T47D (cell line): ENCODE measurements around the gene SPI1.

Source experiments
- DNase-seq, 2 experiments: peaks; one replicate each; pipeline versions ENCODE4 v3.0.0 to v3.0.0-alpha.2; 2011 to 2012; ENCODE audit warnings: low read depth in 1 of 2, low spot score in 1 of 2
- JUND ChIP-seq: IDR thresholded peaks from 2 replicates; pipeline ENCODE4 v1.6.1; 2012; ENCODE audit warnings: low read depth
- in situ Hi-C: cut with HindIII; loops from 2 replicates; pipeline ENCODE4 v1.10.0; 2016; ENCODE audit warnings: low sequenced_read_pairs, low pct_unique_long_range_greater_than_20kb

The SPI1 gene

DNA sequence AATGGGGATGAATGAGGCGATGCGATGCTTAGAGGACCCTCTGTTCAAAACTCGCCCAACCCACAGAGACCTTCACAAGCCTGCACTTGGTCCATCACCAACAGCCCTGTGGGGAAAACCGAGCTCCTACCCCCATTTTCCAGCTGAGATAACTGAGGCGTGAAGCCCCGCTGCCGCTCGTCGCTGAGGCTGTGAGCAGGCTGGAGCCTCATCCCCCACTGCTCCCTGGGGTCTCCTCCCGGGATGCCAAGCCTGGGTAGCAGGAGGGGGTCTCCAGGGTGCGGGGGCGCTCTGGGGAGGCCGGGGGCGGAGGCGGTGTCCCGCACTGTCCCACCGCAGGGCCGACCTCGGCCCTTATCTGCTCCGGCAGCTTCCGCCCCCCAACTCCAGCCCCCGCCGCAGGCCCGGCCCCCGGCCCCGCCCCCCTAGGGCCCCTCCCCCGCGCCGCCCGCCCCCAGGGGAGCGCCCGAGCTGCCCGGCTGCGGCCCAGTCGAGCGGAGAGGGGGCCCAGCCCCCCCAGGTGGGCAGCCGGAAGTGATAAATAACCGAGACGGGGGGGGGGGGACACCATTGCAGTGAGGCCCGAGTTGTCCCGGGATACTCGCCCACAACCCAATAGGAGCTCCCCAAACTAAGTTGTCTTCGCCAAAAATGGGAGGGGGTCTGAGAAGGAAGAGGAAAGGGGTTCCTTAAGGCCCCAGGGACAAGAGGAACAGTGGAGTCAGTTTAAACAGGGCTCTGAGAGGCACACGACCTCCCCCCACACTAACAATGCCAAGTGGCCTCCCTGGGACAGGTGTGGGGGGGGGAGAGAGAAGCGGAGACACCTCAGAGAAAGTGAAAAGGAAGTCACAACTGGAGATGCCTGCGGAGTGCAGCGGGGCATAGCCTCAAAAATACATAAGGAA lies 21.8 kb upstream of the SPI1 start:
- in situ Hi-C loops = no loop called here
- TF ChIP-seq JUND = no peak
- no peak for DNase-seq

GRCh38 chr11:47398551-47398950 lies 20.2 kb upstream of the SPI1 start:
- DNase-seq = no peak
- in situ Hi-C loops = no loop called here
- TF ChIP-seq JUND = no peak

- in situ Hi-C loops = no loop called here
- TF ChIP-seq JUND = no peak
- no peak for DNase-seq
Measured at GRCh38 chr11:47398011-47398410, 19.7 kb upstream of the SPI1 start.

DNA sequence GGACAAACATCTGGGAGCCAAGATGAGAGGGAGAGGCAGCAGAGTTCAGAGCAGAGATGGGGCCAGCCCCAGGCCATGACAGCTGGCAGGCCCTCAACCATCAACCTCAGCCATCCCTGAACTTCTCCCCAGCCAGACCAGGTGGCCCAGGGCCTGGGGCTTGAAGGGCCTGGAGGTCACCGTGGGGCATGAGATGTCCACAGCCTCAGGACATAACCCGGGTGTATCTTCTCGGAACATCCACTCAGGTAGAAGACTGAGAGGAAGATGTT lies 17.6 kb upstream of the SPI1 start:
- DNase-seq = no peak
- in situ Hi-C loops = no loop called here
- TF ChIP-seq JUND = no peak

DNA sequence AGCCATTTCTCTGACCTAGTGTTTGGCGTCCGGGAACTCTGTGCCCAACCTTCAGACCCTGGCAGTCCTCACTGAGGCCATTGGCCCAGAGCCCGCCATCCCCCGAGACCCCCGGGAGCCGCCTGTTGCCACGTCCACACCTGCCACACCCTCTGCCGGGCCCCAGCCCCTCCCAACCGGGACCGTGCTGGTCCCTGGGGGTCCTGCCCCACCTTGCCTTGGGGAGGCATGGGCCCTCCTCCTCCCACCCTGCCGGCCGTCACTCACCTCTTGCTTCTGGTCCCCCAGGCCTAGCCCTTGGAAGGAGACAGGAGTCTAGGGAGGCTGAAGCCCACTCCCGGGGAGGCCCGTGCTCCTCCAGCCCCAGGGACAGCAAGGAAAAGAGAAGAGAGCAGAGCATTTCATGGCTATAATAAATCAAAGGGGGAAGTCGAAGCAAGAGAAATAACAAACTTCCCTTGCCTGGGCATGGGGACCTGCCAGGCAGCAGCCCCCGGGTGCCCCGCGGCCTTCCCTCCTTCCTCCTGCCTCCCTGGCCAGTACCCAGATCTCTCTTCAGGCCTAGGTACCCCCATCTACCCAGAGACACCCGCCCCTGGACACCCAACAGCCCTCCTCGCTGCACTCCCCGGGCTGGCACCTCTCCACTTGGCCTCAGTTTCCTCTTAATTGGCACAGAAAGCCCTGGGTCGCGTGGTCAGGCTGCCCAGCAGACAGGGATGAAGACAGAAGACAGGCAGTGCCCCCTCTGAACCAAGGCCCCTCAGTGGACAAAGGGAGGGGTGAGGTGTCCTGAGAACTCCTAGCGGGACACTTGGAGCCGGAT lies 17.1 kb upstream of the SPI1 start:
- DNase-seq = no peak
- in situ Hi-C loops = no loop called here
- TF ChIP-seq JUND = no peak

GRCh38 chr11:47394322-47395222 lies 16.2 kb upstream of the SPI1 start:
- no peak for DNase-seq
- in situ Hi-C loops = no loop called here
- no peak for TF ChIP-seq JUND

DNA sequence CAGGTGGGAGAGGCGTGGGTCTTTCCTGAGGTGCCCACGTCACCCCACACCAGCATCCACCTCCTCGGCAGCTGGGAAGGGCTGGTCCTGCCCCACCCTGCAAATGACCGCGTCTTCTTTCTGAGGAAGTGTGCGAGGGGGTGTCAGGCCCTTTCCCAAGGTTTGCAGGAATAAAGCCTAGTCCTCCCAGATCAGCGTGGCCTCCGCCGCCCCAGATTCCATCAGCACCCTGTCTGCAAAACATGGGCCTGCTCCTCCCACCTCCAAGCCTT lies 15.6 kb upstream of the SPI1 start:
- in situ Hi-C loops = no loop called here

DNA sequence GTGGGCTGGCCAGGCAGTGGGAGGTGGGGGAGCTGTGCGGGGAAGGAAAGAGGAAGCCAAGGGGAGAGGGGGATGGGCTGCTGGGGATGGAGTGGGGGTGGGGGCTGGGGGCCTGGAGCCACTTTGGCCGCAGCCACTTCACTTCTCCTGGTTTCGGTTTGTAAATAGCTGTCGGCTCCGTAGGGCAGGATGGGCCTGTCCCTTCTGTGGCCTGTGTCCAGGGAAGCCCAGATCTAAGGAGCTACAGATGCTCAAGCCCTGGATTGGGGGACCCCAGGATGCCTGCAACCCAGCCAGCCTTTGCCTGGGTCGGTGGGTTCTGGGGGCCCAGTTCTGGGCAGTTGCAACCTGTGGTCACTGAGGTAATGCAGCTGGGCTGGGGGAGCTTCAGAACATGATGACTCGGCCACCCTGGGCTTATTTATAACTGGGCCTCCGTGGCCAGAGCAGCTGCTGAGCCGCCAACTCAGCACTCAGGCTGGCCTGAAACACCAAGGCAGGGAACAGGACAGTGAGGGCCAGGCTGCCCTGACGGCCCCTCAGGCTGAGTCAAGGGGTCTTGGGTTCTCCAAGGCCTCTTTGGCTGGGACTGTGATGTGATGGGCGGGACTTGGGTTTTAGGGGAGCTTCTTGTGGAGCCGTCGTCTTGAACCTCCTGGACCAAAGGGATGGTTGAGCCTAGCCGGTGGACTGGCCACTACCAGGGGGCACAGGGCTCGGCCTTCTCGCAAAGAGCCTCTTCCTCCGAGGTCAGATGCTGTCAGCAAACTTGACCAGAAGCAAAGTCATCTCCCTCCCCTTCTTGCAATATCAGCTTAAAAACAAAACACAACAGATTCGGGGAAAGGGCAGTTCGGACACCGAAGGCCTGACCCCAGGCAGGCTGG lies 15.1 kb upstream of the SPI1 start:
- no peak for TF ChIP-seq JUND
- no peak for DNase-seq
- in situ Hi-C loops = no loop called here

More for the DNA sequence above, 15.6 kb upstream of the SPI1 start:
- TF ChIP-seq JUND = no peak
- DNase-seq = no peak

DNA sequence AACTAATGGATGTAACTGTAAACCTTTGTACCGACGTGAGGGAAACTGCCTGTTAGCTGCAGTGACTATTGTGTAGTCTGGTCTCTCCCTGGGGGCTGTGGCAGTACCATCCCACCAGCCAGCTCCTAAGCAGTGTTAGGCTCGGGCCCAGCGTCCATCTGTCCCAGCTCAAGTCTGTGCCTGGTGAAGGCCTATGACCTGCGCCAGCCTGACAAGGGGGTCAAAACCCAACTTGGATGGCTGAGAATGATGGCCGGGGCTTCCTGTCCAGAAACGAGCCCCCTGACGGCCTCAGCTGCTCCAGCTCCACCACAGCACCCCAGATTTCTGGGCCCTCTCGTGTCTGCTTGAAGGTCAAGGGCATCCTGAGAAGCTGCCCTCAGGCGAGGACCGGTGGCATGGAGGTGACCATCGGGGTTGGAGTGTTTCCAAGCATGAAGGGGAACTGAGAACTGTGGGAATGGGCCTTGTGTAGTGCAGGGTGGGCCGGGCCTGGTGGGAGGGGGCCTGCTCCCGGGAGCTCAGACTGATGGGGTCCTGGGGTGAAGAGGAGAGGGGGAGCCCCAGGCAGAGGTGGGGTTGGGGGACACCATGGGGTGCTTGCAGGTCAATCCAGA lies 14.3 kb upstream of the SPI1 start:
- in situ Hi-C loops = no loop called here
- no peak for TF ChIP-seq JUND
- no peak for DNase-seq

- DNase-seq = no peak
- no peak for TF ChIP-seq JUND
- in situ Hi-C loops = no loop called here
Measured at GRCh38 chr11:47391711-47392432, 13.5 kb upstream of the SPI1 start.

DNA sequence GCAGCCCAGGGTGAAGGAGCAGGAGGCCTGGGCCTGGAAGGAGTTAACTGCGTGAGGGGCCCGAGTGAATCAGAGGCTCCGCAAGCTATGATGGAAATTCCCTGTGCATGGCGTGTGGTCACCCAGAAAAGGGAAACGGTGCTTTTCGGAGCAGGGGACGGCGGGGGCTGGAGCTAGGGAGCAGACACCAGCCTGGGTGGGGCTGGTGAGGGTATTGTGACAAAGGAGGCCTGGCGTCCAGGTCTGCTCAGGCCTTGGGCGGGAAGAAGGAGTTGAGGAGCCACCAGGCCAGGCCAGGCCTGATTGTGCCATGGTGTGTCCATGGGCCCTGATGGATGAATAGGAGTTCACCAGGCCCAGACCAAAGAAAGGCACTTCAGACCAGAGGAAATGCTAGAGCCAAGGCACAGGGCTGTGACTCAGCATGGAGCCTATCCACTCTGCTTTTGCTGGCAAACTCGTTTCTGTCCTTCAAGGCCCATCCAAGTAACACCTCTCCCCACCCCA lies 12.8 kb upstream of the SPI1 start:
- TF ChIP-seq JUND = no peak
- in situ Hi-C loops = no loop called here
- DNase-seq = no peak
